K562 (cell line): ENCODE measurements around the gene UGT1A10. TPM values are rescaled to one million over a fixed set of nuclear protein-coding genes. Genes with fewer than 3 reads are reported as not detected.
"Not testable (repeated sequence)": the region's sequence is repeated elsewhere in the genome, so short reads cannot be mapped to it uniquely, and the experiment has no call there.

Experiments used
- ATAC-seq: fragments of 200-7000 bp; cut with Tn5 transposase; 3 replicates; pipeline ENCODE4 v1.9.1; 2020; ENCODE audit warnings: moderate library complexity
- Bru-seq: library from RNA; stranded (reverse); fragments of 400-500 nt; gene quantifications from one replicate; lab custom pipeline; 2021; lab: Mats Ljungman, UMichigan
- BruChase-seq, 2 experiments: library from RNA; stranded (reverse); fragments of 400-500 nt; gene quantifications; one replicate each; lab custom pipeline; 2021; lab: Mats Ljungman, UMichigan
- BruUV-seq: library from RNA; stranded (reverse); fragments of 400-500 nt; replicated peaks from 2 replicates; lab custom pipeline; 2021; lab: Mats Ljungman, UMichigan
- CTCF ChIA-PET: fragments of 300-600 bp; formaldehyde crosslinking; extraction: SDS; loops from one replicate; lab custom pipeline; 2021; ENCODE audit warnings: low intra/inter-chr PET ratio; lab: Yijun Ruan, JAX
- POLR2A ChIA-PET: fragments of 300-600, 350-650 bp; sonication (Branson Sonifier 250); formaldehyde crosslinking; extraction: SDS; loops from one replicate; lab custom pipeline; 2021; ENCODE audit warnings: antibody characterized with exemption, inconsistent platforms; lab: Yijun Ruan, JAX
- DNase-seq, 4 experiments: peaks; one replicate each; pipeline versions ENCODE4 v3.0.0 to v3.0.0-alpha.2; 2011 to 2018; ENCODE audit warnings: low spot score in 3 of 4, mixed read lengths in 3 of 4; ENCODE audit errors: extremely low read depth in 1 of 4
- FAIRE-seq: peaks from 2 replicates; lab custom pipeline; 2011; peaks lifted over from hg19 to GRCh38; lab: Jason Lieb, UNC
- H2AFZ ChIP-seq: 2 replicates; pipeline ENCODE4 v1.6.0; 2011; ENCODE audit warnings: low read depth, low read length, control low read depth, inconsistent platforms
- H3K27ac ChIP-seq: fragments of 200-600 bp; 3 replicates; pipeline ENCODE4 v1.8.0; 2011; ENCODE audit warnings: low read depth, mild to moderate bottlenecking, control low read depth, inconsistent platforms, low read length, moderate library complexity, mixed read lengths; ENCODE audit errors: extremely low read depth
- H3K27me3 ChIP-seq, 2 experiments: fragments of 300-600 bp in 1 of 2; 2 replicates in 1 of 2; 3 replicates in 1 of 2; pipeline versions ENCODE4 v1.6.0 to v1.8.0; 2011; ENCODE audit warnings: inconsistent platforms in 2 of 2, low read length in 2 of 2, mild to moderate bottlenecking in 1 of 2, mixed read lengths in 1 of 2, moderate library complexity in 1 of 2; ENCODE audit not compliant: control insufficient read depth in 2 of 2, insufficient read depth in 2 of 2
- H3K36me3 ChIP-seq: fragments of 300-600 bp; 3 replicates; pipeline ENCODE4 v1.8.0; 2011; ENCODE audit warnings: mild to moderate bottlenecking, low read length, inconsistent platforms; ENCODE audit not compliant: control insufficient read depth, insufficient read depth
- H3K4me1 ChIP-seq, 2 experiments: fragments of 200-600 bp in 1 of 2; replicated peaks in 1 of 2; 2 replicates in 1 of 2; 3 replicates in 1 of 2; pipeline versions ENCODE4 v1.5.1 to v1.8.0; 2011; ENCODE audit warnings: inconsistent platforms in 2 of 2, low read length in 2 of 2, mild to moderate bottlenecking in 1 of 2, mixed read lengths in 1 of 2, moderate library complexity in 1 of 2; ENCODE audit not compliant: control insufficient read depth in 2 of 2, insufficient read depth in 2 of 2
- H3K4me2 ChIP-seq: 2 replicates; pipeline ENCODE4 v1.6.1; 2011; ENCODE audit warnings: low read length, control low read depth, inconsistent platforms, mixed read lengths; ENCODE audit not compliant: insufficient read depth
- H3K4me3 ChIP-seq: fragments of 200-600 bp; sonication (generic), shearing (Covaris generic); 2 replicates; pipeline ENCODE4 v1.5.1; 2016; ENCODE audit warnings: control low read depth, inconsistent platforms
- H3K79me2 ChIP-seq: fragments of 200-600 bp; 3 replicates; pipeline ENCODE4 v1.8.0; 2011; ENCODE audit warnings: low read length, inconsistent platforms; ENCODE audit not compliant: control insufficient read depth, insufficient read depth
- H3K9ac ChIP-seq, 2 experiments: 2 replicates each; pipeline versions ENCODE4 v1.6.0 to v1.6.1; 2011; ENCODE audit warnings: low read depth in 2 of 2, low read length in 2 of 2, control low read depth in 1 of 2, inconsistent platforms in 1 of 2, mild to moderate bottlenecking in 1 of 2, mixed read lengths in 1 of 2; ENCODE audit not compliant: insufficient read depth in 1 of 2
- H3K9me1 ChIP-seq: one replicate; pipeline ENCODE4 v1.6.0; 2011; ENCODE audit warnings: inconsistent platforms, mild to moderate bottlenecking, low read length, moderate library complexity; ENCODE audit not compliant: control insufficient read depth, insufficient read depth
- H3K9me3 ChIP-seq: replicated peaks from 2 replicates; pipeline ENCODE4 v1.5.1; 2011; ENCODE audit warnings: low read depth, low read length, inconsistent platforms; ENCODE audit not compliant: control insufficient read depth, insufficient read depth
- H4K20me1 ChIP-seq: replicated peaks from 2 replicates; pipeline ENCODE4 v1.6.1; 2011; ENCODE audit warnings: low read length, inconsistent platforms, mixed read lengths; ENCODE audit not compliant: control insufficient read depth, insufficient read depth
- PHF8 ChIP-seq: fragments of 200-600 bp; sonication (generic); IDR thresholded peaks from 2 replicates; pipeline ENCODE4 v1.6.1; 2012; ENCODE audit warnings: mixed run types, mild to moderate bottlenecking, inconsistent platforms, low read length, moderate library complexity, borderline replicate concordance
- POLR2H ChIP-seq: IDR thresholded peaks from 2 replicates; pipeline ENCODE4 v1.6.1; 2016; ENCODE audit warnings: missing genetic modification characterization, low read depth, mild to moderate bottlenecking, control low read depth, missing compliant biosample characterization, moderate library complexity
- RUNX1 ChIP-seq: sonication (generic); IDR thresholded peaks from 2 replicates; pipeline ENCODE4 v1.6.1; 2016; ENCODE audit warnings: antibody characterized with exemption, low read depth
- SIX5 ChIP-seq, 2 experiments: IDR thresholded peaks; 2 replicates each; pipeline ENCODE4 v1.6.1; 2011; ENCODE audit warnings: low read length in 2 of 2, borderline replicate concordance in 1 of 2, low read depth in 1 of 2, mild to moderate bottlenecking in 1 of 2, moderate library complexity in 1 of 2; ENCODE audit not compliant: insufficient read depth in 1 of 2
- SMARCE1 ChIP-seq: fragments of 450-650 bp; IDR thresholded peaks from 2 replicates; pipeline ENCODE4 v1.7.1; 2016; ENCODE audit warnings: mild to moderate bottlenecking
- ZNF586 ChIP-seq: fragments of 450-650 bp; formaldehyde crosslinking; conservative IDR thresholded peaks from 2 replicates; pipeline ENCODE4 v1.4.0; 2020; ENCODE audit warnings: mild to moderate bottlenecking, moderate library complexity
- WGBS: fragments of 100-300 bp; shearing (Covaris generic); methylation state at CpG from one replicate; pipeline ENCODE4 v1.1.6; 2016; ENCODE audit warnings: low coverage, mixed read lengths; ENCODE audit not compliant: insufficient coverage; ENCODE audit errors: missing lambda C conversion rate; 5-methylcytosine and 5-hydroxymethylcytosine counted together
- in situ Hi-C: fragments of 300-500 bp; cut with MboI; formaldehyde crosslinking; loops from 4 replicates; pipeline ENCODE4 v1.15.0; 2018; ENCODE audit warnings: inconsistent platforms, mixed read lengths
- intact Hi-C: fragments of 100-400 bp; cut with micrococcal nuclease; formaldehyde crosslinking; loops from 2 replicates; pipeline ENCODE4 v1.14.2; 2022
- long read RNA-seq, 3 experiments: library from polyadenylated mRNA in 2 of 3; library from RNA in 1 of 3; unstranded in 2 of 3; stranded (forward) in 1 of 3; transcript quantifications; one replicate each; pipeline ENCODE4 v2.0.0, GENCODE V29; 2019 to 2022
- polyA minus RNA-seq, 3 experiments: library from RNA; depleted of rRNA, polyadenylated mRNA; stranded (reverse); fragments of >200 nt; gene quantifications; 2 replicates each; pipeline ENCODE4 v1.2.3, GENCODE V29; 2011
- polyA plus RNA-seq, 8 experiments: library from polyadenylated mRNA; depleted of rRNA in 4 of 8; stranded (reverse) in 5 of 8; unstranded in 3 of 8; fragments of >200 nt; fragmentation: Nextera tagmentation in 2 of 8; fragmentation: Illumina TruSeq in 1 of 8; extraction: Ambion mirVana in 2 of 8; extraction: Trizol in 1 of 8; gene quantifications; 2 replicates each; pipeline versions ENCODE4 v1.2.1 to v1.2.3, GENCODE V29; 2011 to 2014; ENCODE audit warnings: inconsistent platforms in 1 of 8, missing spikeins in 1 of 8
- total RNA-seq, 7 experiments: library from RNA; depleted of rRNA in 6 of 7; stranded (reverse); fragments of >200 nt in 6 of 7; fragmentation: Illumina TruSeq in 2 of 7; extraction: Trizol in 2 of 7; gene quantifications; 2 replicates each; pipeline versions ENCODE4 v1.2.1 to v1.2.3, GENCODE V29; 2011 to 2021; ENCODE audit warnings: low replicate concordance in 1 of 7
- TF ChIP-seq, protein P1 (sequence below), 2 experiments: fragments of 450-650 bp; conservative IDR thresholded peaks; 2 replicates each; pipeline ENCODE4 v1.6.1; 2017; ENCODE audit warnings: mild to moderate bottlenecking in 2 of 2, moderate library complexity in 2 of 2
- TF ChIP-seq, protein P2 (sequence below): conservative IDR thresholded peaks from 2 replicates; pipeline ENCODE4 v1.6.1; 2011; ENCODE audit warnings: low read depth, mild to moderate bottlenecking, low read length; ENCODE audit not compliant: control insufficient read depth

The UGT1A10 gene
- 0.23 and 0.70 TPM in 2 replicates for total RNA-seq (2011; cell fraction: chromatin; rRNA removed; ENCODE audit: low replicate concordance)
- total RNA-seq (2011; cell fraction: nucleolus; rRNA removed), result not detected in 2 replicates
- total RNA-seq (2011; cell fraction: nucleoplasm; rRNA removed), result 0.31 TPM in 1 of 2 replicates, not detected in the other
- total RNA-seq (2014; rRNA removed) (not detected in 2 replicates), total RNA-seq (2014; rRNA removed; fragmentation: Illumina TruSeq; extraction: Trizol) (not detected in 2 replicates), total RNA-seq (2015; rRNA removed; fragmentation: Illumina TruSeq; extraction: Trizol) (not detected in 2 replicates), total RNA-seq (2021) (not detected in 2 replicates), polyA plus RNA-seq (2011; rRNA removed) (not detected in 2 replicates), polyA plus RNA-seq (2014; fragmentation: Illumina TruSeq; extraction: Trizol) (not detected in 2 replicates), polyA plus RNA-seq (2014; fragmentation: Nextera tagmentation; extraction: Ambion mirVana) (not detected), polyA plus RNA-seq (2014; rRNA removed) (not detected in 2 replicates), polyA minus RNA-seq (2011; rRNA and poly(A)+ RNA removed) (not detected in 2 replicates), Bru-seq, nascent RNA (not detected), BruChase-seq, experiment 1, labeled RNA remaining after a 2-hour chase (percentile 27 among the genes with signal in this experiment), BruChase-seq, experiment 2, labeled RNA remaining after a 6-hour chase (percentile 37 among the genes with signal in this experiment)
- polyA plus RNA-seq (2011; cell fraction: cytosol; rRNA removed), result not detected in 2 replicates
- 0.07 and 0.14 TPM in 2 replicates for polyA plus RNA-seq (2011; cell fraction: nucleus; rRNA removed)
- polyA plus RNA-seq (2012), result 0.04 TPM in 2 replicates
- polyA minus RNA-seq (2011; cell fraction: cytosol; rRNA and poly(A)+ RNA removed), result not detected in 2 replicates
- 0.22 TPM in 1 of 2 replicates, not detected in the other for polyA minus RNA-seq (2011; cell fraction: nucleus; rRNA and poly(A)+ RNA removed)
- long read RNA-seq, experiment 1, result 0 reads
- long read RNA-seq, experiment 2, result 0 reads
- long read RNA-seq, experiment 3, result 0 reads

DNA sequence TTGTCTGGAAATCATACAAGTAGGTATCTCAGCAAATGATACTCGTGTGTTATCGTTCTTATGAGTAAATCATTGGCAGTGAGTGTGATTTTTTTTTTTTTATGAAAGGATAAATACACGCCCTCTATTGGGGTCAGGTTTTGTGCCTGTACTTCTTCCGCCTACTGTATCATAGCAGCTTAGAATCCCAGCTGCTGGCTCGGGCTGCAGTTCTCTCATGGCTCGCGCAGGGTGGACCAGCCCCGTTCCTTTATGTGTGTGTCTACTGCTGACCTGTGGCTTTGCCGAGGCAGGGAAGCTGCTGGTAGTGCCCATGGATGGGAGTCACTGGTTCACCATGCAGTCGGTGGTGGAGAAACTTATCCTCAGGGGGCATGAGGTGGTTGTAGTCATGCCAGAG, at the start of gene UGT1A10:
TSS of gene UGT1A10 (plus strand) at position 143 of the 400 bp plus-strand sequence. CDS start at position 218, 75 bp downstream.
- H3K4me1 ChIP-seq, H3K79me2 ChIP-seq, DNase-seq, intact Hi-C loops, H3K27me3 ChIP-seq, BruUV-seq, H3K4me2 ChIP-seq, H3K36me3 ChIP-seq, in situ Hi-C loops, CTCF ChIA-PET, ATAC-seq, H2AFZ ChIP-seq, H3K9ac ChIP-seq, H3K9me3 ChIP-seq, FAIRE-seq, H3K9me1 ChIP-seq, H4K20me1 ChIP-seq, H3K27ac ChIP-seq, H3K4me3 ChIP-seq: not testable (repeated sequence)
- 5% methylated on average over 9 of the region's 10 CpGs for WGBS
- POLR2A ChIA-PET, result interaction anchor here (0.6 kb wide), 1 partner anchor 188 kb away, joined by 3 read pairs; no protein-coding TSS in a partner anchor

DNA sequence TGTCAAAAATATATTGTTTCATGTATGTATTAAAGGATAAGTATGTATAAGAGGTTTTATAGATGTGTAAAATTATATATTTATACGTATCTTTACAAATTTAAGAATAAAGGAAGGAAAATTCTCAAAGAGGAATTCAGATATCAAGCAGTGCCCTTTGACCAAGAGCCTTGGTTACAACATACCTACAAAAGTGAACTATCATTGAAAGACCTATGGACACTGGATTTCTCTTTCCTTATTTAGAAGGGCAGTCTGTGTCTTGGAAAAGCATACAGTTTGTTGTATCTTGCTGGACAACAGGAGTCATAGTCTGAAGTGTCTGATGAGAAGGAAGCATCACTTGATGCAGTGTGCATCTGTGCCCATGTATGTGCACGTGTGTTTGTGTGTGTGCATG, 47.8 kb upstream of the UGT1A10 start:
- DNase-seq, result no peak
- BruUV-seq, result no TSS peak
- 8% methylated on average over 2 of the region's 2 CpGs for WGBS
- TF ChIP-seq ZNF586 (no peak), PHF8 (no peak), RUNX1 (no peak), SIX5 (IDR thresholded peaks at IDR 0.05; ENCODE audit: borderline replicate concordance in 1 of 2, insufficient read depth in 1 of 2, low read depth in 1 of 2, low read length in 2 of 2) (no peak), POLR2H (tag) (no peak), SMARCE1 (no peak)
- TF ChIP-seq, protein P1, sequence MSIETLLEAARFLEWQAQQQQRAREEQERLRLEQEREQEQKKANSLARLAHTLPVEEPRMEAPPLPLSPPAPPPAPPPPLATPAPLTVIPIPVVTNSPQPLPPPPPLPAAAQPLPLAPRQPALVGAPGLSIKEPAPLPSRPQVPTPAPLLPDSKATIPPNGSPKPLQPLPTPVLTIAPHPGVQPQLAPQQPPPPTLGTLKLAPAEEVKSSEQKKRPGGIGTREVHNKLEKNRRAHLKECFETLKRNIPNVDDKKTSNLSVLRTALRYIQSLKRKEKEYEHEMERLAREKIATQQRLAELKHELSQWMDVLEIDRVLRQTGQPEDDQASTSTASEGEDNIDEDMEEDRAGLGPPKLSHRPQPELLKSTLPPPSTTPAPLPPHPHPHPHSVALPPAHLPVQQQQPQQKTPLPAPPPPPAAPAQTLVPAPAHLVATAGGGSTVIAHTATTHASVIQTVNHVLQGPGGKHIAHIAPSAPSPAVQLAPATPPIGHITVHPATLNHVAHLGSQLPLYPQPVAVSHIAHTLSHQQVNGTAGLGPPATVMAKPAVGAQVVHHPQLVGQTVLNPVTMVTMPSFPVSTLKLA (conservative IDR thresholded peaks at IDR 0.05), result no peak
- TF ChIP-seq, protein P2, sequence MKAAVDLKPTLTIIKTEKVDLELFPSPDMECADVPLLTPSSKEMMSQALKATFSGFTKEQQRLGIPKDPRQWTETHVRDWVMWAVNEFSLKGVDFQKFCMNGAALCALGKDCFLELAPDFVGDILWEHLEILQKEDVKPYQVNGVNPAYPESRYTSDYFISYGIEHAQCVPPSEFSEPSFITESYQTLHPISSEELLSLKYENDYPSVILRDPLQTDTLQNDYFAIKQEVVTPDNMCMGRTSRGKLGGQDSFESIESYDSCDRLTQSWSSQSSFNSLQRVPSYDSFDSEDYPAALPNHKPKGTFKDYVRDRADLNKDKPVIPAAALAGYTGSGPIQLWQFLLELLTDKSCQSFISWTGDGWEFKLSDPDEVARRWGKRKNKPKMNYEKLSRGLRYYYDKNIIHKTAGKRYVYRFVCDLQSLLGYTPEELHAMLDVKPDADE, result no peak

More for the DNA sequence above, 47.8 kb upstream of the UGT1A10 start:
- H4K20me1 ChIP-seq, result no peaks in the 10 kb centered on the region
- no peak overlapping the region for H3K4me3 ChIP-seq
- in situ Hi-C loops, result no loop called here
- no peaks in the 10 kb centered on the region for H3K27me3 ChIP-seq
- no peaks in the 10 kb centered on the region for H3K9me3 ChIP-seq
- H2AFZ ChIP-seq, result no peak overlapping the region
- FAIRE-seq (no peak), ATAC-seq (no peak)
- ChIA-PET POLR2A (no interaction called here), CTCF (no interaction called here)
- intact Hi-C loops, result loop anchor here (10.0 kb wide), 1 partner anchor 126 kb away; the partner anchor contains the start of genes UGT1A4 and UGT1A5
- H3K4me2 ChIP-seq, result no peak overlapping the region
- H3K36me3 ChIP-seq, result no peaks in the 10 kb centered on the region
- H3K79me2 ChIP-seq, result no peaks in the 10 kb centered on the region
- no peak overlapping the region for H3K9ac ChIP-seq
- no peak overlapping the region for H3K27ac ChIP-seq
- H3K4me1 ChIP-seq, result no peaks in the 10 kb centered on the region
- H3K9me1 ChIP-seq, result no peaks in the 10 kb centered on the region
